Duodenal mucosa (tissue), 2 donors: ENCODE measurements around the gene CADM1.

Source experiments
- H3K27ac ChIP-seq: one replicate; pipeline ENCODE4 v1.7.0; 2013; ENCODE audit warnings: low read depth, low read length
- H3K27me3 ChIP-seq, 2 donors: one replicate each; pipeline ENCODE4 v1.7.0; 2013; ENCODE audit warnings: low read length in 2 of 2, control low read depth in 1 of 2; ENCODE audit not compliant: insufficient read depth in 2 of 2, control insufficient read depth in 1 of 2
- H3K36me3 ChIP-seq, 2 donors: one replicate each; pipeline ENCODE4 v1.7.0; 2013; ENCODE audit warnings: low read length in 2 of 2, control low read depth in 1 of 2; ENCODE audit not compliant: insufficient read depth in 2 of 2, control insufficient read depth in 1 of 2
- H3K4me1 ChIP-seq, 2 donors: one replicate each; pipeline ENCODE4 v1.7.0; 2013; ENCODE audit warnings: low read length in 2 of 2, control low read depth in 1 of 2; ENCODE audit not compliant: insufficient read depth in 2 of 2, control insufficient read depth in 1 of 2
- H3K4me3 ChIP-seq, 2 donors: one replicate each; pipeline ENCODE4 v1.7.0; 2013; ENCODE audit warnings: low read length in 2 of 2, low read depth in 1 of 2
- H3K9ac ChIP-seq, 2 donors: one replicate each; pipeline ENCODE4 v1.7.0; 2013; ENCODE audit warnings: low read length in 2 of 2, low read depth in 1 of 2
- H3K9me3 ChIP-seq, 2 donors: one replicate each; pipeline ENCODE4 v1.7.0; 2013; ENCODE audit warnings: low read length in 2 of 2, control low read depth in 1 of 2; ENCODE audit not compliant: control insufficient read depth in 1 of 2

The CADM1 gene

DNA sequence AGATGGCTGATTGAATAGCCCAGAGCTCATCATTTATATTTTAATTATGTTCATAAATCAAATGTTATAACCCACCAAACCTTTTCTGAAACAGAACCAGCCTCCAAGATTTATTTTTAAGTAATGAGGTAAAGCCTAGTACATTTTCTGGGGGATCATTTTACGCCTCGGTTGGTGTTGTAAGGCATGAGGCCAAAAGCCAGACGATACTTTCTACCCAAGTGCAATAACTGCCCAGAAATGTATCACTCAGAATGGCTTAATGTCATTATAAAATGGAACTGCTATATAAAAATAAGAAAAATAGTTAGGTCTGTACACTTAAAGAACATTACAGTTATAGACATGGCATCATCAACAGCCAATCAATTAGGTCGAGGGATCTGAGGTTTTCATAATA lies 283.3 kb downstream of the CADM1 start:
- H3K27ac ChIP-seq: no peak overlapping the region
- no peaks in the 10 kb centered on the region for H3K27me3 ChIP-seq
- H3K4me3 ChIP-seq: no peak overlapping the region
- no peaks in the 10 kb centered on the region for H3K36me3 ChIP-seq
- no peaks in the 10 kb centered on the region for H3K9me3 ChIP-seq
- no peak overlapping the region for H3K9ac ChIP-seq
- H3K4me1 ChIP-seq: peaks cover 0 to 4% of the 10 kb centered on the region in 2 donors

DNA sequence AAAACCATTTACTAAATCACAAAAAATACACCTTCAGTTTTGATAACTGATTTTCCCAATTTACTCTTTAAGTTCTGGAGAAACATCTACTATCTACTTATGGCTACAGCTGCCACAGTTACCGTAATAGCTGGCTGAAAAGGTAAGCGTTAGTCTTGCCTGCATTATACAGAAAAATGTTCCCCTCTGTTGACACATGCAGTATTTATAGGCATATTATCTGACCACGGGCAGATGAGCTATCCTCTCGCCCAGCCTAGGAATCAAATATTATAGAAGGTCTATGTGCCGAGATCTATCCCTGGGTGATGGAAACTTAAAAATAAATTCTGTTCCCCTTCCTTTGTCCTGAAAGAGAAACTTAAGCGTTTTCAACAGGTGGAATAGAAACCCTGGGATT lies 283.8 kb downstream of the CADM1 start:
- no peaks in the 10 kb centered on the region for H3K9me3 ChIP-seq
- H3K27ac ChIP-seq: no peak overlapping the region
- no peak overlapping the region for H3K9ac ChIP-seq
- peaks cover 0 to 4% of the 10 kb centered on the region in 2 donors for H3K4me1 ChIP-seq
- H3K36me3 ChIP-seq: no peaks in the 10 kb centered on the region
- no peaks in the 10 kb centered on the region for H3K27me3 ChIP-seq
- no peak overlapping the region for H3K4me3 ChIP-seq

DNA sequence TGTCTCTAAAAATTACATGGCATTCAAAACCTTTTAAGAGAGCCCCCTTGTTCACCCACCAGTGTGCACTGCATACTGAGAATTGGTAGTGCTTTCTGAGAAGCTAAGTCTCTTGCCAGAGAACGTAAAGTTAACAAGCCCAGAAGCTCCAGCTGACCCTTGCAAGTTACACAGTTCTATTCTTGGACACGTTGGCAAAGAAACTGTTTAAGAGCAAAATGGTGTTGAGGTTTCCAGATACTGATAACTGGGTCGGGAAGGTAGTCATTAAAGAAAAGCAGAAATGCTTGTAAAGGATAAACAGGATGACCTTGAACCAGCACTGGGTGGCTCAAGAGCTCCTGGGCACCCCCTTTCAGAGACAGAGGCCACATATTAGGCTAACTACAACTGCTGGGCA lies 284.8 kb downstream of the CADM1 start:
- Histone ChIP-seq H3K27me3 (no peaks in the 10 kb centered on the region), H3K27ac (no peak overlapping the region)

DNA sequence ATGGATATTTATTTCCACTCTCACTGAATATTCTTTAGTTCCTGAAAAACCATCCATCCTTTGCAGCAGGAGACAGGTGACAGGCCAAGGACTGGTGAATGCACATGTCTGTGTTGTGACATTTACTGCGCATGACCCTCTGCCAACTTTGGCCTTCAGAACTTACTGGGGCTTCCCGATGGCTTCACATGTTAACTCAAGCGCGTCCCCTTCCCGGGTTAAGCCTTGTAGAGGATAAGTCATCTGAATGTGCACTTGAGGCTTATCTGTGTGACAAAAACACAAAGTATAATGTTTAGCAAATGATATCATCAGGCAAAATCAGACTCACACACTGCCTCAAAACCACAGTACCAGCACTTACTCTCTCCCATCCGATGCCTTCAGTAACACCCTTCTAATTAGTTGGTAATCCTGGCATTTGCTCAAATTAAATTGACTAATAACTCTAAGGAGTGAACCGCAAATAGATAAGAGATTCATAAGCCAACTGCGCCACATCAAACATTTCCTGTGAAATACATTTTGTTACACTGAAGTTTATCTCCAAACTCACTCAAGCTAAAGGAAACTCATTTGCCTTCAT lies 286.4 kb downstream of the CADM1 start:
- H3K36me3 ChIP-seq: no peaks in the 10 kb centered on the region
- H3K27me3 ChIP-seq: no peaks in the 10 kb centered on the region
- peaks cover 0 to 4% of the 10 kb centered on the region in 2 donors for H3K4me1 ChIP-seq
- no peak overlapping the region for H3K9ac ChIP-seq
- no peak overlapping the region for H3K27ac ChIP-seq
- no peaks in the 10 kb centered on the region for H3K9me3 ChIP-seq
- no peak overlapping the region for H3K4me3 ChIP-seq

More for the DNA sequence above, 284.8 kb downstream of the CADM1 start:
- H3K36me3 ChIP-seq: no peaks in the 10 kb centered on the region
- H3K4me3 ChIP-seq: no peak overlapping the region
- H3K9ac ChIP-seq: no peak overlapping the region
- H3K9me3 ChIP-seq: no peaks in the 10 kb centered on the region
- H3K4me1 ChIP-seq: peaks cover 0 to 4% of the 10 kb centered on the region in 2 donors

DNA sequence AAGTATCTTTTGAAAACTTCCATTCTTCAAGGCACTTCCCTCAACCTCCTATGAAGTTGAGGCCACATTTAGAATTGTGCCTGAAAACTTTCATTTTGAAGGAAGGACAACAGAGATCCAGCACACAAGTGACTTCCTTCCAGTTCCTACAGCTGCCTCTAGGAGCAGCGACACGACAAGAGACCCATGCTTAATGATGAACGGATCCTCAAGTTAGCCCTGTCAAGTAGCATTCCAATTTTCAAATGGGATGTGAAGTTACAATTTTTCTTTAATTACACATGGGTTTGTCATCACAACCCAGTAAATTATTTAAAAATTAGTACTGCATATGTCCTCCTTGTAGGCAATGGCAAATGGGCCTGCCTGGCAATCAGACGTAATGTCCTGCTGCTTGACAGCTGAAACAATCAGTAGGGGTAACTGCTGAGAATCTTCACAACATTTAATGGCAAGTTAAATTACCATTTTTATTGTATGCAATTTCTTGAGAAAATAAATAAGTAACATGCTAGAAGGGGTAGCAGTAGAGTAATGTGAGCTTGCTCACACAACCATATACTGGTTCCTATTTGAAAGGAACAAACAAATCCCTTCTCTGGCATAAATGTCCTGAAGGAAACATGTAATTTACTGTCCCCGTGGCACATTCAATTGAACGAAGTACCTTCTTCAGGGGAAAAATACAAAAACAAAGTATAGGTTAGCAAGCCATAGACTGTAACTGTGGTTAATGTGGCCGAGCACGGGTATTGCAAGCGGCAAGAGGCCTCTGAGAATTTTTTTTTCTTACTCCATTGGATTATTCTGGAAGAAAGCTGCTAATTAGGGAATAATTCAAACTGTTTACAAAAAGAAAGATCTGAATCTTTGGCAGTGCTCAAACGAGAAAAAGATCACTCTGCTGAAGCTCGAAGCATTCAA lies 288.3 kb downstream of the CADM1 start:
- peaks cover 0 to 4% of the 10 kb centered on the region in 2 donors for H3K4me1 ChIP-seq
- no peaks in the 10 kb centered on the region for H3K9me3 ChIP-seq
- no peaks in the 10 kb centered on the region for H3K27me3 ChIP-seq
- H3K9ac ChIP-seq: no peak overlapping the region
- H3K36me3 ChIP-seq: peaks cover 0 to 4% of the 10 kb centered on the region in 2 donors
- no peak overlapping the region for H3K4me3 ChIP-seq
- H3K27ac ChIP-seq: no peak overlapping the region

DNA sequence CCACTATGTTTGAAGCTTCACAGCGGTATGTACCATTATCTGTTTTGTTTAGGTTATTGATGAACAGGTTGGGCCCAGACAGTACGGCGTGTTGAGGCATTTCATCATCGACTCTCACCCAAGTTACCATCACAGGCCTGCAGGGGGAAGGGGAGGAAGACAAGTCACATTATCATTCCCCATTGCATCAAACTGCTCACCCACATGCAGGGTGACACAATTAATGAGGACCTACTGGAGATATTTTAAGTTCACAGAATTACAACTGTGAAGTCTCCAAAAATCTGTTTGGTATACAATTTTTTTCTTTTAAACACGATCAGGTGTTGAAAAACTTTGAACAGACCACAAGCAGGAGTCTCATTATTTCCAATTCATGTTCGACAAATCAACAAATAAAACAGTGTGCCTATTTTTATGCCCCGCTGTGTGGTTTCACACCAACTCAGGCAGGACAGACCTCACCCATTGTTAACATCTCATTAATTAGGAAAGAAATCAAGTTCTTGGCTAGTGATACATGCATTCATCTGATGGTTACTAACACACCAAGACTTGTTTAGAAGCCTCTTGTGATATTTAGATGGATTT lies 289.5 kb downstream of the CADM1 start:
- Histone ChIP-seq H3K4me3 (no peak overlapping the region), H3K27ac (no peak overlapping the region), H3K9ac (no peak overlapping the region), H3K36me3 (peaks cover 0 to 4% of the 10 kb centered on the region in 2 donors), H3K9me3 (no peaks in the 10 kb centered on the region), H3K4me1 (peaks cover 0 to 4% of the 10 kb centered on the region in 2 donors), H3K27me3 (no peaks in the 10 kb centered on the region)

DNA sequence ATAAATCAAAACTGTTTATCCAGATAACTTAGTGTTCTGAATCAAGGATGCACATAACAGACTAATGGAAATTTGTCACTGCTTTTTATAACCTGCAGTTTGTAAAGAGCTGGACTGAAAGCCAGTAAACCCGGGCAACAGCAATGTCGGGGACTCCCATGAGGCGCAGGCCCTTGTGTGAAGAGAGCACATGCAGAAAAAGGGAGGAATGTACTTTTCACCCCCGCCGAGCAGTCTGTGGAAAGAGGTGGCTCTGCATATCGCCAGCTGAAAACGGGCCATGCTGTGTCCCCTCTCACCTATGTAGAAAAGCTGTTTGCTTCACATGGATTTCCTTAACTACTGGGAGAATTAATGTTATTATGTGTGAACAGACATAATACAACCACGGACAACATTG lies 291.2 kb downstream of the CADM1 start:
- Histone ChIP-seq H3K4me1 (peaks cover 0 to 4% of the 10 kb centered on the region in 2 donors), H3K27me3 (no peaks in the 10 kb centered on the region), H3K4me3 (no peak overlapping the region)

DNA sequence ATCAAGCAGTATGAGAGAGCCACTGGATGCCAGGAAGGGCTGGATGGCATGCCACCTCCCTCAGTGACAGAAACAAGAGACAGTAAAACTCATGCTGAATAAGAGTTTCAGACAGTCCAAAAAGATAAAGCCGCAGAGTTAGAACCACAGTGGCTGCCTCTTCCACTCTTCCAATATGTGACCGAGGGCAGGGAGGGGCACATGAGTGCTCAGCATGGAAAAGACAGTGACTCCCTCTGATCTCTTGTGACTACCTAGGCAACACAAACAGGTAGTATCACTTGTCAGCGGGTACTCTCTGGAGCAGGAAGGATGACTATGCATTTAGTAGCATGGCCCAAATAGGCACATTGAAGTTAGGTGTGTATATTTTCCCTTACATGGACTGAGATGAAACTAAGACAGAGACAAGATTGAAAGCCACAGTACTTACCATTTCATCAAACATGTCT lies 295.4 kb downstream of the CADM1 start:
- Histone ChIP-seq H3K4me1 (no peaks in the 10 kb centered on the region), H3K9ac (no peak overlapping the region), H3K36me3 (peaks cover 0 to 4% of the 10 kb centered on the region in 2 donors), H3K27ac (no peak overlapping the region), H3K9me3 (no peaks in the 10 kb centered on the region), H3K27me3 (no peaks in the 10 kb centered on the region), H3K4me3 (no peak overlapping the region)

More for the DNA sequence above, 291.2 kb downstream of the CADM1 start:
- H3K27ac ChIP-seq: no peak overlapping the region
- H3K36me3 ChIP-seq: peaks cover 0 to 4% of the 10 kb centered on the region in 2 donors
- no peak overlapping the region for H3K9ac ChIP-seq
- H3K9me3 ChIP-seq: no peaks in the 10 kb centered on the region

DNA sequence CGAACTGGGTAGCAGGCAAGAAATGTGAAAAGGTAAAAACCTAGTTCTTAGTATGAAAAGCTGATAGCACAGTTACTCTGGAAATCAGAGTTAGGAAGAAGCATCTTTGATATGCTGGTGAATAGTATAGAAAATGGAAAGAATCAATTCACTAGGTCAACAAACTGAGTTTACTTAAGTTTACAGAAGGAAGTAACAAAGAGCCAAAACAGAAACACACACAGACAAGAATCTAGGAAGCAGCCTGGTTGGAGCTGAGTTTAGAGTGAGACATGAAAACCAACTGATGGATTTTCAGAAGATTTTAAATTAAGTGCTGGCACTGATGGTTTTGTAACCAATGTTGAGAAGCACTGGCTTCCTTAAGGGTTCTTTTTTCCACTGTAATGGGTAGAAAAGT lies 296.3 kb downstream of the CADM1 start:
- Histone ChIP-seq H3K27me3 (no peaks in the 10 kb centered on the region), H3K36me3 (peaks cover 0 to 4% of the 10 kb centered on the region in 2 donors), H3K9me3 (no peaks in the 10 kb centered on the region), H3K9ac (no peak overlapping the region), H3K4me3 (no peak overlapping the region), H3K27ac (no peak overlapping the region), H3K4me1 (no peaks in the 10 kb centered on the region)

DNA sequence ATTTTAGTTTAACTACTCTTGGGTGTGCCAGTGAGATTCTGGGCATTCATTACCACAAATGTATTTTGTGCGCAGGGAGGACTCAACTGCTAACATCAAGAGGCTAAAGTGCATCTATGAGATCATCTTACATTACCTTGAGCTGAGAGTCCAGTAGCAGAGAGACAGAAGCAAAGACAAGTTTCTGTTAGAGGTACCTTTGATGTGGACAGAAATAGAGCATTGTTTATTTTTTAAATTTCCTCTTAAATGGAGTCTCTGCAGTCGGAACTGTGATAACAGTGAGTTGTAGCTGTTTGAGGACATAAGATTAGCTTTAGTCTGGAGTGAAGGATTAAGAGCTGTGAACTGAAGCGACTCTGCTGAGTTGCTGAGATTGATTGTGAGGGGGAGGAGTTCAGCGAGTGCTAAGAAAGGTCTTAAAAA lies 297.0 kb downstream of the CADM1 start:
- H3K4me3 ChIP-seq: no peak overlapping the region
- H3K27me3 ChIP-seq: no peaks in the 10 kb centered on the region
- H3K9me3 ChIP-seq: no peaks in the 10 kb centered on the region
- no peak overlapping the region for H3K27ac ChIP-seq
- peaks cover 0 to 4% of the 10 kb centered on the region in 2 donors for H3K36me3 ChIP-seq
- H3K9ac ChIP-seq: no peak overlapping the region
- H3K4me1 ChIP-seq: no peaks in the 10 kb centered on the region
